IPS DF 6.9 (cell line): ENCODE data around the gene TMEM151B.
"Not testable (repeated sequence)": the region's sequence is repeated elsewhere in the genome, so short reads cannot be mapped to it uniquely, and the experiment has no call there.

Experiments
- DNase-seq: peaks from one replicate; pipeline ENCODE4 v3.0.0-alpha.2; 2013; ENCODE audit warnings: low read depth, low spot score
- H3K27ac ChIP-seq: one replicate; pipeline ENCODE4 v1.5.1; 2013; ENCODE audit warnings: low read length, control low read depth
- H3K27me3 ChIP-seq: 2 replicates; pipeline ENCODE4 v1.6.1; 2013; ENCODE audit warnings: mild to moderate bottlenecking, low read length; ENCODE audit not compliant: control insufficient read depth, insufficient read depth
- H3K36me3 ChIP-seq: 2 replicates; pipeline ENCODE4 v1.6.1; 2013; ENCODE audit warnings: low read length; ENCODE audit not compliant: control insufficient read depth, insufficient read depth
- H3K4me1 ChIP-seq: 2 replicates; pipeline ENCODE4 v1.6.1; 2013; ENCODE audit warnings: low read length; ENCODE audit not compliant: control insufficient read depth, insufficient read depth
- H3K4me3 ChIP-seq: 2 replicates; pipeline ENCODE4 v1.5.1; 2013; ENCODE audit warnings: mild to moderate bottlenecking, low read length
- H3K9me3 ChIP-seq: 2 replicates; pipeline ENCODE4 v1.6.1; 2013; ENCODE audit warnings: low read length, inconsistent platforms; ENCODE audit not compliant: control insufficient read depth, insufficient read depth
- WGBS: extraction: QIAGEN DNeasy Blood & Tissue Kit; methylation state at CpG from one replicate; pipeline ENCODE4 v1.1.7; 2013; ENCODE audit warnings: mixed read lengths, missing lambda C conversion rate; ENCODE audit not compliant: insufficient read length, insufficient coverage; 5-methylcytosine and 5-hydroxymethylcytosine counted together

Gene TMEM151B

DNA sequence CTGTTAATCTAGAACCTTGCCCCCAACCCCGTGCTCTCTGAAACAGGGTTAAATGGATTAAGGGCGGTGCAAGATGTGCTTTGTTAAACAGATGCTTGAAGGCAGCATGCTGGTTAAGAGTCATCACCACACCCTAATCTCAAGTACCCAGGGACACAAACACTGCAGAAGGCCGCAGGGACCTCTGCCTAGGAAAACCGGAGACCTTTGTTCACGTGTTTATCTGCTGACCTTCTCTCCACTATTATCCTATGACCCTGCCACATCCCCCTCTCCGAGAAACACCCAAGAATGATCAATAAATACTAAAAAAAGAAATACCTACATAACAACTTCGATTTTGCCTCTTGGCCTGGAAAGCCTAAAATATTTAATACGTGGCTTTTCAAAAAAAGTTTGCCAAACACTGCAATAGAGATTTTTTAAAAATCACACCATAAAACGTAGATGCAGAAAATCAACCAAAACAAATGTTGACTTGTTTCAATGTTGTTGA, 46.9 kb downstream of the TMEM151B start:
- DNase-seq = not testable (repeated sequence)

DNA sequence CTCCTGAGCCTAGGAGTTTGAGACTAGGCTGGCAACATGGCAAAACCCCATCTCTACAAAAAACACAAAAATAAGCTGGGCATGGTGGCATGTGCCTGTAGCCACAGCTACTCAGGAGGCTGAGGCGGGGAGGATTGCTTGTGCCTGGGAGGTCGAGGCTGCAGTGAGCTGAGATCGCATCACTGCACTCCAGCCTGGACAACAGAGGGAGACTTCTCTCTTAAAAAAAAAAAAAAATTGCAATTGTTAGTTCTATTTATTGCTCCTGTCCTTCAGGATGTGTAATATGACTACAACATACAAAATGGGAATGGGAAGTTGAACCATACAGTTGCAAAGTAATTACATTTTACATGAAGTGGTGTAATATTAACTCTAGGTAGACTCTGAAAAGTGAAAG, 51.0 kb downstream of the TMEM151B start:
- H3K36me3 ChIP-seq = no peaks in the 10 kb centered on the region
- H3K4me3 ChIP-seq = no peak overlapping the region
- no CpG with 5 or more reads among the region's 3 CpGs for WGBS
- no peaks in the 10 kb centered on the region for H3K9me3 ChIP-seq
- no peaks in the 10 kb centered on the region for H3K27me3 ChIP-seq
- no peaks in the 10 kb centered on the region for H3K4me1 ChIP-seq
- no peak overlapping the region for H3K27ac ChIP-seq
- no peak for DNase-seq

More for the DNA sequence above, 46.9 kb downstream of the TMEM151B start:
- no CpG with 5 or more reads among the region's 9 CpGs for WGBS
- not testable (repeated sequence) for H3K27me3 ChIP-seq, H3K4me3 ChIP-seq, H3K27ac ChIP-seq, H3K36me3 ChIP-seq, H3K9me3 ChIP-seq, H3K4me1 ChIP-seq

DNA sequence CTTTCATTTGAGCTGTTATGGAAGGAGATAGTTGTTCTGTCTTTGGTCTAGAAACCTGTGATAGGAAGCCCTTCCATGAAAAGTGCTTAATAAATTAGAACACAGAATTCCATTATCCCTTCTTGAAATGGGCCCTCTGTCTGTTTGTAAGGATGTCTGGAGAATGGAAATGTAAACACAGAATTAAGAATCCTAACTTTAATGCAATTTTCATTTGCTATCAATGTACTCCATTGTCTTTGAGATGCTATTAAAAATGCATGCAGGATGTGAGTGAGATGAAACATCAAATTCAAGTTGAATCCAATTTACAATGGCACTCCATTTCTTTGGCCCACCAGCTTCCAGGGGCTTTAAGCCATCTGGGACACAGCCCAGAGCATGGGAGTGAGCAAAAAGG, 56.8 kb downstream of the TMEM151B start:
- H3K4me3 ChIP-seq = no peak overlapping the region
- H3K36me3 ChIP-seq = no peaks in the 10 kb centered on the region
- no peaks in the 10 kb centered on the region for H3K9me3 ChIP-seq
- peaks cover 4% of the 10 kb centered on the region; the same call in 1 of the 2 replicates for H3K4me1 ChIP-seq
- no peak overlapping the region for H3K27ac ChIP-seq
- no peak for DNase-seq
- H3K27me3 ChIP-seq = no peaks in the 10 kb centered on the region

- no peaks in the 10 kb centered on the region for H3K9me3 ChIP-seq
- H3K4me1 ChIP-seq = peaks cover 4% of the 10 kb centered on the region; the same call in 1 of the 2 replicates
- no peak overlapping the region for H3K4me3 ChIP-seq
- no peaks in the 10 kb centered on the region for H3K27me3 ChIP-seq
- H3K36me3 ChIP-seq = no peaks in the 10 kb centered on the region
- WGBS = no CpG with 5 or more reads among the region's 2 CpGs
- DNase-seq = no peak
- H3K27ac ChIP-seq = no peak overlapping the region
Observed at GRCh38 chr6:44327760-44328159, 57.5 kb downstream of the TMEM151B start.

- DNase-seq, H3K36me3 ChIP-seq, H3K4me1 ChIP-seq, H3K4me3 ChIP-seq, H3K9me3 ChIP-seq, H3K27me3 ChIP-seq, H3K27ac ChIP-seq: not testable (repeated sequence)
- no CpG with 5 or more reads among the region's 9 CpGs for WGBS
Observed at GRCh38 chr6:44328203-44328602, 58.0 kb downstream of the TMEM151B start.

DNA sequence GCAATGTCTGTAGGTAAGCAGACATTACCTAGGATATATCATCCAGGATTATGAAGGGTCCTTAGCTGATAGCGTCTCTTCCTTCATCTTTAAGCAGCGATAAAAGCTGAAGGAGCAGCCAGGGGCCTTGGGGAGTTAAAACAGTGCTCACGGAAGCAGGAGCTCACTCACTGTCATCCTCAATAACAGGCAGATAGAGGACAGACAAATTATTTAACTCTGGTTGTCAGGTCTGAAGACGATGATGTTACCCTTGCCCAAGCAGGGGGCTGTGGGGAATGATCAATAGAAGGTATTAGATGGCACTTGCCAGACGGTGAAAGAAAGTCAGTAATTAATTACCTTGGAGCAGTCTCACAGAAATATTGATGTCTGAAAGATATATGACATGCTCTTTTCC, 59.6 kb downstream of the TMEM151B start:
- WGBS = no CpG with 5 or more reads among the region's 5 CpGs
- Histone ChIP-seq H3K4me1 (peaks cover 4% of the 10 kb centered on the region; the same call in 1 of the 2 replicates), H3K27me3 (no peaks in the 10 kb centered on the region)

GRCh38 chr6:44332585-44332984, 62.3 kb downstream of the TMEM151B start:
- no peak overlapping the region for H3K4me3 ChIP-seq
- H3K27ac ChIP-seq = no peak overlapping the region
- no peaks in the 10 kb centered on the region for H3K36me3 ChIP-seq
- H3K27me3 ChIP-seq = no peaks in the 10 kb centered on the region
- H3K9me3 ChIP-seq = no peaks in the 10 kb centered on the region
- no CpG with 5 or more reads among the region's 7 CpGs for WGBS
- H3K4me1 ChIP-seq = peaks cover 4% of the 10 kb centered on the region; the same call in 1 of the 2 replicates
- no peak for DNase-seq

More for the DNA sequence above, 59.6 kb downstream of the TMEM151B start:
- Histone ChIP-seq H3K27ac (no peak overlapping the region), H3K4me3 (no peak overlapping the region), H3K36me3 (no peaks in the 10 kb centered on the region), H3K9me3 (no peaks in the 10 kb centered on the region)
- DNase-seq = no peak

DNA sequence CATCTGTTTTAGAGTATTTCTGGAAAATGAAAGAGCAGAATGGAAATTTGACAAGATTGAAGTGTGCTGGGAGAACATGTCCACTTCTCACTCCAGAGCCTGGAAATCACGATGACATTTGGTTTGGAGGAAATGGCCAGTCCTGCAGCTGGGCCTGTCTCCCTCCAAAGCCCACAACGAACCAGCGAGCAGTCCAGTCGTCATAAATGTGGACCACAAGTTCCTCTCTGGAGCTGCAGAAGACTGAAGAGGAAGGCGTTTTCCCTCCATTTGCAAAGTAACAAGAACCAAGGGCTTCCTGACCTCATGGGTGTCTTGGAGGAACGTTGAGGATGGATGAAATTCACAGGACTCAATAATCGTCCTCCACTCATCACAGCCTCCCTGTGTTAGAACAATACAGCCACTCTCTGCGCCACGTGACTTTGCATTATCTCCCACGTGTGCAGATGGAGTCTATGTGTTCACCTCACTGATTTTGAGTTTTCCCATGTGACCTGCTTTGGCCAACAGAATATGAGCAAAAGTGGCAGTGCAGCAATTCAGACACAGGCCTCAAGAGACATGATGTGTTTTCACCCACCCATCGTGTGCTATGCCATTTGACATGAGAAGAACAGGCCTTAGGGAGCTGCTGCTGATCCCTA, 63.1 kb downstream of the TMEM151B start:
- H3K27me3 ChIP-seq = no peaks in the 10 kb centered on the region
- H3K27ac ChIP-seq = no peak overlapping the region
- H3K4me1 ChIP-seq = peaks cover 2% of the 10 kb centered on the region; the same call in 1 of the 2 replicates
- no peaks in the 10 kb centered on the region for H3K36me3 ChIP-seq
- WGBS = no CpG with 5 or more reads among the region's 11 CpGs
- H3K9me3 ChIP-seq = no peaks in the 10 kb centered on the region
- H3K4me3 ChIP-seq = no peak overlapping the region
- no peak for DNase-seq

DNA sequence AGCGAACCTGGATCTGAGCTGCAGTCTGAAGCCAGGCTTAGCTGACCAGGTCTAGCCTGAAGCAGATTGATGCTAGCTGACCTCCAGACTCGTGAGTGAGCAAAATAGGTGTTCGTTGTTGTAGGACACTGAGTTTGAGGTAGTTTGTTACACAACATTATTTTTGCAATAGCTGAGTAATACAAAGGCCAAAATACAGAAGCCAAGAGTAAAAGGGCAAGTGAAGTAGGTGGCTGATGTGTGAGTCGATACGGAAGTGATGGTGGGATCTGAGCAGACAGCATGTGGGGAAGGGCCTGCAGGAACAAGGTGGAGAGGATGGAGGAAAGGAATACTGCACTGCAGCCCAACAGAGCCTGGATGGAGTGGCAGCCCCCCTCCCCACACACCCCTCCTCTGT, 63.7 kb downstream of the TMEM151B start:
- no peaks in the 10 kb centered on the region for H3K27me3 ChIP-seq
- no peaks in the 10 kb centered on the region for H3K36me3 ChIP-seq
- peaks cover 2% of the 10 kb centered on the region; the same call in 1 of the 2 replicates for H3K4me1 ChIP-seq
- H3K4me3 ChIP-seq = no peak overlapping the region
- H3K9me3 ChIP-seq = no peaks in the 10 kb centered on the region
- no CpG with 5 or more reads among the region's 5 CpGs for WGBS
- no peak for DNase-seq
- no peak overlapping the region for H3K27ac ChIP-seq

GRCh38 chr6:44335631-44336030, 65.4 kb downstream of the TMEM151B start:
- WGBS = no CpG with 5 or more reads among the region's 1 CpG
- H3K27me3 ChIP-seq = no peaks in the 10 kb centered on the region

More at GRCh38 chr6:44335631-44336030, 65.4 kb downstream of the TMEM151B start:
- DNase-seq = no peak
- Histone ChIP-seq H3K4me3 (no peak overlapping the region), H3K4me1 (no peaks in the 10 kb centered on the region), H3K36me3 (no peaks in the 10 kb centered on the region), H3K9me3 (no peaks in the 10 kb centered on the region), H3K27ac (no peak overlapping the region)
